Measurements from ENCODE around the gene ATP8B4.

ATP8B4 gene

DNA sequence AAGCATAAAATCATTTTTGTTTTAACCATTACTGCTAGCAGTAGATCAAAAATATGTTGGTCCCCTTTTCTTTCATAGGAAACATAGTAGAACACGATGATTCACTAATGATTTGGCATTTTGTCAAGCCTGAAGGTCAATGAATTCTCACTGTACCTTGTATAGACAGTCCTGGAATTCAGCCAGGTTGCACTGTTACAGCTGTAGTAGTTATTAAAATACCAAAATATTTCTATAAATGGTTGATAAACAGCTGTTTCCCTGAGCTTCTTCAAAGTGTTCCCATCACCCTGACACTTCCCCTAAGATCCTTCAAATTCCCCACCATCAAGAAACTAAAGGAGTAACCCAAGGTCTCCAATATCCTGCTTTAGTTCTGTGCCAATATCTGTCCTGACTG, 200.9 kb downstream of the ATP8B4 start:
- no peak for DNase-seq

DNA sequence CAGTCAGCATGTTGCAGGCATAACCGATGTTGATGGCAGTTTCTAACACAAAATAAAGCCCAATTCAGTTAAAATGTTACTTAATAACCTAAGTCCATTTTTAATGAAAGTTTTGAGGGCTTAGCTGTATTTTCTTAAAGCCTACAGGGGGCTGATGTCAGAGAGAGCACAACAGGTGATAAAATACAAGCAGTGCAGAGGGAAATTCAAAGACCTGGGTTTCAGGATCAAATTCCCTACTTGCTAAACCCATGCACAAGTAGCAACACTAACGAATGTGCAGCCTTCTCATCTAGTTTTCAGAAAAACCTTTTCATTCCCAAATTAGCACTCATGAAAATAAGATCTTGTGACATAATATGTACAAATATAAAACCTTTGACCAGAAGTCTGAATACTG, 202.0 kb downstream of the ATP8B4 start:
- no peak for DNase-seq

- no peak for DNase-seq
These were observed 203.2 kb downstream of the ATP8B4 start for GRCh38 chr15:49915822-49916221.

DNA sequence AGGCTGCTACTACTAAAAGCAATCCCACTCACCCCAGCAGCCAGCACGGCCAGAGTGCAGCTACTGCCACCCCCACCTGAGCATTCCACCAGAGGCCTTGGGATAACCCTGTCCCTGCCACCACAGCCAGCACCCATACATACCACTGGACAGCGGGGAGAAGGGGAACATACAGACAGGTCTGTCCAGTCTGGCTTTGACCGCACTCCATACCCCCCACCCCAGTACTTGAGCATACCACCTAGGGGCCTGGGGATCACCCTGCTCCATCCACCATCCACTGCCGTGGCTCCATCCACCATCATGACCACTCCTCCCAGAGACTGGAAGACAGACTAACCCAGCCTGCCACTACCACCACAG, 210.1 kb downstream of the ATP8B4 start:
- DNase-seq = no peak

DNA sequence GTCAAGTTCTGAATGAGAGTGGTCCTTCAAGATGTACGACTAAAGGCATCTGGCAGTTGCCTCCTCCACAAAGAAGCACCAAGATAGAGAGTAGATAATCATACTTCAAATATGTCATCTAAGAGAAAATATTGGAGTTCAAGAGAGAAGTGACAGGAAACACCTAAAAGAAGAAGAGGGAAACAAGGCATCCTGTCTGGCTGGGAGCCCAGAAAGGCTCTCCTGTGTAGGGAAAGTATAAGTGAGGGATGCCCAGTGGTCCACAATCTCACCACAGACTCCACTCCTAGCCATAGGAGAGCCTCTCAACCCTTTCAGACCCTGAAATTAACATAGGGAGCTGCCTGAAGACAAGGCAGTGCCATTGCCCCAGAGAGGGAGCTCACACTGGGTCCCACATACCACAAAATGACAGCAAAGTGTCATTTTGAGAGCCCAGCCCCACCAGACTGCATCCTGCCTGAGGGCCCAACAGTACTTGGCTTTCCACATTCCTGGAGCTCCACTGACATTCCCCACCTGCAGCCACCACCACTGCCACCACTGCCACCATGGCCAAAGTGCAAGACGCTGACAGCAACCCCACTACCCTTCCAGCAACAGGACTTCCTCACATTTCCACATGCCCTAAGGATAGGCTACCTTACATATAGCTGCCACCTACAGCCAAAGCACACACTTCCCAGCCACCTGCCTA, 210.6 kb downstream of the ATP8B4 start:
- DNase-seq = no peak

GRCh38 chr15:49906966-49907365, 212.1 kb downstream of the ATP8B4 start:
- DNase-seq = no peak

DNA sequence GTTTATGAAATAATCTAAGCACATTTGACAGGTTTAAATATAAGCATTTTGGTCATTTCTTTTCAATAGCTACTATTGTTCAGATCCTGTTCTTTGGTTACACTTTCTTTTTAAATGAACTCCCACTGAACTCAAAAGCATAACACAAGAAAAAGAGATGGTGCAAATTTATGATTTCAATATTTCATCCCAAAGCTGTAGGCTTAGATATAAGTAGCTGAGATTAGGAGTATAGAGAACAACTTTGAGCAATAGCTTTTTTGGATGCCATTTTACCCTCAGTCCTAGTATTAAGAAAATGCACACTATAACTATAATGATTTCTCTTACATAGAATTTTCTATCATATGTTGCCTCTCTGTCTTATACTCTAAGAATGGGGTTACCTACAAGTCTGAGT, 213.8 kb downstream of the ATP8B4 start:
- DNase-seq = no peak

- no peak for DNase-seq
These were observed 214.7 kb downstream of the ATP8B4 start for GRCh38 chr15:49904296-49904695.

DNA sequence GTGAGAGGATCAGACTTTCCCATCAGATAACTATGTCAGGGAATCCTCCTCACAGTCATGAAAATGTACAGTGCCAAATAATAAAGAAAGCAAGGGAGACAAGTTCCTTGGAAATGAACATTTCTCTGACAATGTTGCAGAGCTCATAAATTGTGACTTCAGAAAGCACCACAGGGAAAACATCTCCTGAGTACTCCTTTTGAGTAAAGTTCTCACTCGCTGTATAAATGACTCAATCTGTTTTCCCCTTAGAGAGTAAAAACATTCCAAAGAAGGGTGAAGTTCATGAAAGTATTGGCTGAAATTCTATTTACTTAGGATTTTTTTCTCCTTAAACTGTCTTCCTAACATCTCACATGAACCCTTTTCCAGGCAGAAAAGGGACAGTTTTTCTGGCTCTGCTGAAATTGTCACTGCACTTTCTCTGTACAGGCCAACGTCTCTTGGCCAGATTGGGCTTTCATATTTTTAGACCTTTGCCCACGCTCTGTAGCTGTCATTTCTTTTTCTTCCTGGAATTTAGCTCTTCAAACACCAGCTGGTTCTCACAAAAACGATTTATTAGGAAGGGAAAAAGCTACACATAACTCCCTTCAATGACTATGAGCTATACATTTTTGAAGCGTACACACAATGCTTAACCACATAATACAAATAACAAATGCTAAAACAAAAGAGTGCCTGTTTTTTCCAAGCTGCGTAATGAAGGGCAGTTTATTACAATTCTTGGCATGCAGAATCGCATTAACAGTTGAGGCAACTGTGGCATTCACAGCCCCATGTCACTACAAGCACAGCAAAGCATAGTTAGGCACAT, 216.1 kb downstream of the ATP8B4 start:
- DNase-seq = no peak

- no peak for DNase-seq
These were observed 216.9 kb downstream of the ATP8B4 start for GRCh38 chr15:49901996-49902684.

DNA sequence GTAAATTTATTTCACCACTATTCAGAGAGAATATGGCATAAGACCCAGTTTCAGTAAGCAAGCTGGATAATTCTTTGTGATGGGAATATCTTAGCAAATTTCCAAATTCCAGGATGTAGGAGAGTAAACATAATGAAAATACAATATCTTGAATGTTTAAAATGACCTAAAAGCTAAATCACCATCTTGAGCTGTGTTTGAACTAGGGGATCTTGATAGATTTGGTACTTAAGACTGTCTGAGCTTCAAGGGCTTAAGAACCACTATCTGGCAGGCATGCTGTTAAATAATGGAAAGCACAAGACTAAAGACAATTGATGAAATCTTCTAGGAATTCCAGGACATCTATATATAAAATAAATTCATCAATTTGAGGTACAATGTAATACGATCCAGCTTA, 217.7 kb downstream of the ATP8B4 start:
- no peak for DNase-seq

DNA sequence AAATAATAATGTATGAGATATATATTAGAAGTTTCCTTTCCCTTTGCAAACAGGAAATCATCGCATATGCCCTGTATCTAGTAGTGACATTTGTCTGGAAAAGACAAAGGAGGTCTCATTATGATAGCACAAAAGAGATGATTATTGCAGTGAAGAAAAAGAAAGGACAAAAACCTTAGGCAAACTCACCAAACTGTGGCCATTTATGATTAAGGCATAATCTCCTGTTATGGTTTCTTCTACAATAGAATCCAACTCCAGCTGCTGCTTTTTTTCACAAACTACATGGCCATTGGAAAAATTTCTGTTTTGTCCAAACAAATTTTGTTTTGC, 218.2 kb downstream of the ATP8B4 start:
- DNase-seq = no peak

- DNase-seq = no peak
These were observed 218.8 kb downstream of the ATP8B4 start for GRCh38 chr15:49900006-49900902.

DNA sequence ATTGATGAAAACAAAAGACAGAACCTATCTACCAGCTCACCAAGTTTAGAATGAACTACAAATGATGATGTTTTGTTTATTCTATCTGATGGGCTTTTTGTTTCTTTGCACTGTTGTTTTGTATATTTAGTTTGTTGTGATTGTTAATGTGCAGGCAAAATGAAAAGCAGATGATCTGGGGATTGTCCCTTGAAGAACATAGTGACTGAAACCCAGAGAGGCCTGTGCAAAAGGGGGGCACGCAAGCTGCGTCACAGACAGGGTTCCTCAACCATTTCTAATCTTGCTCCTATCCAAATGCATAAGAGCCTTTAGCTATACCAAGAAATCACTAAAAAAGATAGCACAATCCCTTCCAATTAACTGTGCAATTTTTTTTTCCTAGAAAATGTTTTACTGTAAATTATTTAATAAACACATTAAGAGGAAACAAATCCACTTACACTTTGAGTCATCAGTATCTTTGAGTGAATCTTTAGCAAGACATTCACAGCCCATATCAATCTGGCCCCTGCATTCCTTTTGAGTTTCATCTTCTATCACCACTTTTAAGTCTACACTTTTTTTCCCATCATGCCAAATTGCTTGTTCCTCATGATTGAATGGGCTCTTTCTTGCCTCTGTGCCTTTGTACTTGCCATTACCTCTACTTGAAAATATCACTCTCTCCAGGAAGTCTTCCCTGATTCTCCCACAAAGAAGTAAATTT, 220.3 kb downstream of the ATP8B4 start:
- DNase-seq = no peak

DNA sequence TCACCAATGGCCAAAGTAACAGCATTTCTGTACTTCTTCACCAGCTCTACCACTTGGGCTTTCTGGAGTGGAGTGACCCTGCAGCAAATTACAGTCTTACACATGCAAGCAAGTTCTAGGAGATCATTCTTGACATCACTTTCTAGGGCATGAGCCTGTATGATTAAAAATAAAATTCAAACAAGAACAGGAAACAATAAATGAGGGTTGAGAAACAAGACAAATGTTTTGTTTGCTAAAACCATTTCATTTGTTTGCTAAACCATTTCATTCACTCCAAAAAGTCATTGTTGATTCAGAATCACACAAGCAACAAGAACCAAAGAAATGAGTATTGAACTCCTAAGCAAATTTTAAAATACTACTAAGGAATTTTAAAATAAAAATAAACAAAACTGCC, 220.9 kb downstream of the ATP8B4 start:
- DNase-seq = no peak

- no peak for DNase-seq
These were observed 223.4 kb downstream of the ATP8B4 start for GRCh38 chr15:49895347-49896223.

DNA sequence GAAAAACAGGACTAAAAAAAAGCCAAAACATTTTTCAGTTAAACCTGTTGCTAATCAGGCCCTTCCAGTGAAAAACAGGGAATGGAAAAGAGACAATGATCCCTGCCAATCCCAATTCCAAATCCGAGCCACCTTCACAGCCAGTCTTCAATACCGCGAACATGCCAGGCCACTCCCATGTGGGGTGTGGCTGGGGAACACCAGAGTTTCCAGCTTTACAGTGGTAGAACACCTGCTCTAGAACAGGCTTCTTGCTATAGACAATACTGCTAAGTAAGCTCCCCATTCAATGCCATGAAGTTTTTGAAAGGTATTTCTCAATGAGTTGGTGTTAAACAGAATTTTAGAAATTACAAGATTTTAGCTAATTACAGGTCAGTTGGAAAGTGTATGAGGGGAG, 228.3 kb downstream of the ATP8B4 start:
- DNase-seq = no peak

- DNase-seq = no peak
These were observed 229.5 kb downstream of the ATP8B4 start for GRCh38 chr15:49889536-49889935.

DNA sequence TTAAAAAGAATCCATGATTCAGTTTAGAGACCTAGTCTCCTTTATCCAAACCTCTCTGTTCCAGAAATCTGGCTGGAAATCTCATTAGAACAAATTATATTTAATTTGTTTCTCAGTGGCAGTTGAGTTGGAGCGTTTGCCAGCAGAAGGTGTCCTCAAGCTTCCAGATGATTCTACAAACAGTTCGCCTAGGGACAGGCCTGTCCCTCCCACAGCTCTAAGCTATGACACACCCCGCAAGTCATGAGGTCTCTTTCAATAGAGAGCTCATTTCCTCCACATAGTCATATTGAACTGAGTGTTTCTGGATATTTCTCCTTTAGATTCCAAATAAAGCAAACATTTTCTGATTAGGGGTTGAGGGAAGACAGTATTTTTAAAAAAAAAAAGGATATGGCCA, 230.3 kb downstream of the ATP8B4 start:
- DNase-seq = no peak

GRCh38 chr15:49888323-49888693, 230.7 kb downstream of the ATP8B4 start:
- DNase-seq = no peak

DNA sequence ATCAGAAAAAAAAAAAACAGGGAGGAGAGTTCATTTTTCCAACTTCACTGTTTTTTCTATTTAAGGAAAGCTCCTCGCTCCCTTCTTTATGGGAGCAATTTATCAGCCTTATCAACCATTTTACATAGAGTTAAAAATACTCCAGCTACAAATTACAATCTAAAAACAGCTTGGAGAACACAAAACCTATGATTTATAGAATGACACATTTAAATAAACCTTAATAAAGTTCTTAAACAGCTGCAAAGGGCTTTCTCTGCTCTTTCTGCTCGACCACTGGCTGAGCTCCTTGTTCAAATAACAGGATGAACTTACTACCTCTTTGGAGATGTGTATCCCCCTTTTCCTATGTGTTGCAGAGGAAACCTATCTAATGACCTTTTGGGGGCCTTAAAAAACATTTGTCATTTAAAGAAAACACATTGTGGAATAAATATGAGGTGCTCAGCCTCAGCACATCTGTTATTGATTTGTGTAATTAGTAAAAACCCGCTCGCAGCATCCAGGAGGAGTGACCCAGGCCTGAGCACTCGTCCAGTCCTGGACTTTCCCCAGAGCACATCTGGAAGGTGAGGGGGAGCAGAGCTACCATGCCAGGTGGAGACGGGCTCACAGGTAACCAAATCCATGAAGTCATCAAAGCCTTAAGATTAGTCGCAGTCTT, 231.2 kb downstream of the ATP8B4 start:
- DNase-seq = no peak
